HG02885 (cell line): ENCODE measurements around the gene CALML3.

Experiments used
- ATAC-seq: cut with Tn5 transposase; IDR thresholded peaks from one replicate; pipeline ENCODE4 v1.9.1; 2021; ENCODE audit warnings: mild to moderate bottlenecking; ENCODE audit not compliant: unreplicated experiment, poor library complexity

The CALML3 gene

GRCh38 chr10:5504146-5505072 lies 20.4 kb upstream of the CALML3 start:
- ATAC-seq, result no peak

- no peak for ATAC-seq
These were observed 18.5 kb upstream of the CALML3 start for GRCh38 chr10:5506246-5506645.

GRCh38 chr10:5506751-5507648 lies 17.8 kb upstream of the CALML3 start:
- ATAC-seq, result no peak

- ATAC-seq, result no peak
These were observed 17.1 kb upstream of the CALML3 start for GRCh38 chr10:5507649-5508131.

- ATAC-seq, result no peak
These were observed 16.6 kb upstream of the CALML3 start for GRCh38 chr10:5508161-5508604.

GRCh38 chr10:5508786-5509185 lies 16.0 kb upstream of the CALML3 start:
- no peak for ATAC-seq

GRCh38 chr10:5509236-5509635 lies 15.5 kb upstream of the CALML3 start:
- ATAC-seq, result no peak

- no peak for ATAC-seq
These were observed 15.1 kb upstream of the CALML3 start for GRCh38 chr10:5509691-5510090.

- no peak for ATAC-seq
These were observed 14.3 kb upstream of the CALML3 start for GRCh38 chr10:5510281-5511072.

GRCh38 chr10:5511231-5511884 lies 13.4 kb upstream of the CALML3 start:
- no peak for ATAC-seq

- no peak for ATAC-seq
These were observed 12.9 kb upstream of the CALML3 start for GRCh38 chr10:5511885-5512280.

GRCh38 chr10:5512331-5512730 lies 12.4 kb upstream of the CALML3 start:
- no peak for ATAC-seq

- no peak for ATAC-seq
These were observed 11.7 kb upstream of the CALML3 start for GRCh38 chr10:5512881-5513612.

GRCh38 chr10:5514226-5514850 lies 10.4 kb upstream of the CALML3 start:
- no peak for ATAC-seq

GRCh38 chr10:5515948-5516761 lies 8.6 kb upstream of the CALML3 start:
- no peak for ATAC-seq

GRCh38 chr10:5517546-5517945 lies 7.2 kb upstream of the CALML3 start:
- no peak for ATAC-seq

- no peak for ATAC-seq
These were observed 6.6 kb upstream of the CALML3 start for GRCh38 chr10:5518143-5518542.

GRCh38 chr10:5519054-5519453 lies 5.7 kb upstream of the CALML3 start:
- ATAC-seq, result no peak
